Right renal cortex interstitium (tissue), 3 donors: ENCODE results near the gene CLDN6. TPM values are rescaled to one million over a fixed set of nuclear protein-coding genes. Genes with fewer than 3 reads are reported as not detected.
"Not testable (repeated sequence)": the region's sequence is repeated elsewhere in the genome, so short reads cannot be mapped to it uniquely, and the experiment has no call there.

Experiments
- DNase-seq, 3 donors: peaks; one replicate each; pipeline ENCODE4 v3.0.0-alpha.2; 2013; ENCODE audit warnings: low read depth in 3 of 3, low spot score in 2 of 3
- polyA plus RNA-seq, 3 donors: library from polyadenylated mRNA; unstranded; fragments of 120-200 nt; gene quantifications; one replicate each; pipeline ENCODE4 v1.2.1, GENCODE V29; 2013; ENCODE audit not compliant: insufficient read length in 3 of 3

The CLDN6 gene
- 10 to 100 TPM; 25.8 to 38.1 (median 31.0) TPM for polyA plus RNA-seq

DNA sequence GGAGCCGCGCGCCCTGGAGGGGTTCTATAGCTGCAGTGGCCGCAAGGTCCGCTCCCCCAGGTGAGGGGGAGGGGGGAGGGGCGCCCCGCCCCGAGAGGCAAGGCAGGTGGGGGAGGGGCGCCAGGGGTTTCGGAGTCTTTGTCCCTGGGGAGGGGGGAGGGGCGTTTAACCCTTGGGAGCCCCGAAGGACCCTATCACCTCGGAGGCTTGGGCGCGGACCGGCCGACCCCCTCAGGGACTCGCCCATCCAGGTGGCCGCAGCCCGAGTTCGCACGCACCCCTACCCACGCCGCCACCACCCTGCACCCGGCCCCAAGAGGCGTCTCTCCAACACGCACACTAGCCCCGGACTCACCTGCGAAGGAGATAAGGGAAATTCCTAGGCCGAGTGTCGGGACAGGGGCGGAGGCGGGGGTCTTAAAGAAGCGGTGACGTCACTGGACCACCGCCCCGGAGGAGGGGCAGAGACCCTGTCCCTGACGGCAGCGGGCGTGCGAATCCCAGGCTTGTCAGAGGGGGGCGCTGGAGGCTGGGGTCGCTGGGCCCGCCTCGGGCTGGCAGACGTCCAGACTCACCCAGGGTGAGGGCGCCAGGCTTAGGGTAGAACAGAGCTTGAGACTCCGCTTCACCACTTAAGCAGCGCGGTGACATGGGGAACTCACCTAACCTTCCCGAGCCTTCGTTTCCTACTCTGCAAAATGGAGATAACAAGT lies at the start of gene CLDN6:
Gene CLDN6, minus strand, starts transcription at position 390 of the 713 bp plus-strand sequence. CDS start 2,162 bp downstream, outside the sequence.
- no peak for DNase-seq

DNA sequence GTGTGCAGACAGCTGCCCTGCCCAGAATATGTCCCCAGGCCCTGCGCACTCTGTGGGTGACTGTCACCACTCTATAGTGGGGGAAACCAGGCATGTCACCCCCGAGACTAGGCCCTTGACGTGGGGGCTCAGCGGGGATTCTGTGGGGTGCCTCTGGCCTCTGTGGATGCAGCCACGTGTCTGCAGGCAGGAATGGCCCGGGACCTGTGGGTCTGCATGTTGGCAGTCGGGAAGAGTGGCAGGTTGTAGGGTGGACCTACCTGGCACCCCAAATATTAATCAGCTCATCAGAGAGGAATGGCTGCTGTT lies 48.4 kb upstream of the CLDN6 start:
- no peak for DNase-seq

DNA sequence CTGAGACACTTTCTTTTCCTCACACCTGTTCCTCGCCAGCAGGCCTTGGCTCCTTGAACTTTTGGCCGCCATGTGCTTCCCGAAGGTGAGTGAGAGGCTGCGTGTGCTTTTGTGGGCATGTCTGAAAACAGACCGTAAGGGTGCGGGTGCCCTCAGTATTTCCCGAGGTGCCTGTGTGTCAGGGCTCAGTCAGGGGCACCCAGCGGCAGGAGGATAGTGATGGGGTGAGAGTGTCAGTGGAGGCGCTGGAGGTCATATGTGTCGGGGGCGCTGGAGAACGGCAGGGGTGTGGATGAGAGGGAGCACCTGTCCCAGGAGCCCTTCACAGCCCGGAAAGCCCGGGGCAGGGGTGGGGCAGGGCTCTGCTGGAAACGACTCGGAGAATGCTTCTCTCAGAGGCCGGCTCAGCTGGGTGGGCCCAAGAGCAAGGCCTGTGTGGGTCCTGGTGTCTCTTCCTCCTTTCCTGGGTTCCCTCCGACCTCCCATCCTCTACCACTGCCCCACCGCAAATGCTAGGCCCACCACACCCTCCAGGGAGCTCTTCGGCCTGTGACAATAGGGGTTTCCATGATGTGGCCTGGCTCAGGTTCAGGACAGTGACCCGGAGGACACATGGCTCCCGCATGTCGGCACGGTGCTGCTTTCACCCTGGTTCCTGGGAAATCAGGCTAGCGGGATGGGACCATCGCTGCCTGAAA lies 47.9 kb upstream of the CLDN6 start:
- no peak for DNase-seq

GRCh38 chr16:3065069-3065741 lies 47.2 kb upstream of the CLDN6 start, which contains the start of gene IL32:
Gene IL32 (plus strand): TSS chr16:3065640. CDS start chr16:3065812, 172 bp downstream.
- DNase-seq, result no peak

GRCh38 chr16:3063625-3064386 lies 45.8 kb upstream of the CLDN6 start:
- no peak for DNase-seq

GRCh38 chr16:3062553-3062952 lies 44.6 kb upstream of the CLDN6 start:
- DNase-seq, result no peak

DNA sequence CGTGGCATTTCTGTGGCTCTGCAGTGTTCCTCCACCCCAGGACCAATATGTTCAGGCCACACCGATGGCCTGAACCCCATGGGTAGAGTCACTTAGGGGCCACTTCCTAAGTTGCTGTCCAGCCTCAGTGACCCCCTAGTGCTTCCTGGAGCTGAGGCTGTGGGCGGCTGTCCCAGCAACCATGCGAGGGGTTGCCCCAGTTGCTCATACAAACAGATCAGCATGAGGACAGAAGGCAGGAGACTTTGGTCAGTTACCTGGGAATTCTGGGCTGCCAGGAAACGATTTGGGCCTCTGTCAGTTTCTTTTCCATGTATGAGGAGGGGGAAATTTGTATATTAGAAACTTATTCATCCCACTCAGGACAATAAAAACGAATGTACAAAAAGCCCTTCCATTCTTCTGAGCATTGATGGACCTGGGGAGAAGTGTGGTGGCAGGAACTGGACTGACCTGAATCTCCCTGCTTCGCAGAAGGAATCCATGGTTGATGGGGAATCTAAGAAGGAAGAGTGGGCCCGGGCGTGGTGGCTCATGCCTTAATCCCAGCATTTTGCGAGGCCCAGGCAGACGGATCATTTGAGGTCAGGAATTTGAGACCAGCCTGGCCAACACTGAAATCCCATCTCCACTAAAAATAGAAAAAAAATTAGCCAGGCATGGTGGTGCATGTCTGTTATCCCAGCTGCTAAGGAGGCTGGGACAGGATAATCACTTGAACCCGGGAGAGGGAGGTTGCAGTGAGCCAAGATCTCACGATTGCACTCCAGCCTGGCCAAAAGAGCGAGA lies 42.5 kb upstream of the CLDN6 start:
- no peak for DNase-seq

DNA sequence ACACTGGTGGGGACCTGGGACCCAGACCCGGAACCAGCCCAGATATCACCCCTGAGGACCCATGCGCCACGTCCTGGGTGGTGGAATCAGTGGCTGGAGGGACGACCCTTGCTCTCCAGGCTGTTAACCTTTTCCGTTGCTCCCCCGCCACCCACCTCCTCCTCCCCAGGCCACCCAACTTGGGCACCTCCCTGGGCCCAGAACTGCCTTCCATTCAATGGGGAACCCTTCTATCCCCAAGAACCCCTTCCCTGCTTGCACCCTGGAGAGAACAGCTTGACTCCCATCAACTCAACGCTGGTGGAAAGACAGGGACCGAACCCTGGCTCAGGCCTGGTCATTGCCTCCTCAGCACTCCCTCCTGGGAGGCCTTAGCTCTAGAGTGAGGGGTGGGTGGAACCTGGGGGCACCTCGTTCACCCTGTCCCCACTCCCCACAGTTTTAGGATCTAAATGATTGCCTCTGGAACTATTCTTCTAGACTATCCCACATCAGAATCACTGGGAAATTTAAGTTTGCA lies 41.8 kb upstream of the CLDN6 start:
- no peak for DNase-seq

DNA sequence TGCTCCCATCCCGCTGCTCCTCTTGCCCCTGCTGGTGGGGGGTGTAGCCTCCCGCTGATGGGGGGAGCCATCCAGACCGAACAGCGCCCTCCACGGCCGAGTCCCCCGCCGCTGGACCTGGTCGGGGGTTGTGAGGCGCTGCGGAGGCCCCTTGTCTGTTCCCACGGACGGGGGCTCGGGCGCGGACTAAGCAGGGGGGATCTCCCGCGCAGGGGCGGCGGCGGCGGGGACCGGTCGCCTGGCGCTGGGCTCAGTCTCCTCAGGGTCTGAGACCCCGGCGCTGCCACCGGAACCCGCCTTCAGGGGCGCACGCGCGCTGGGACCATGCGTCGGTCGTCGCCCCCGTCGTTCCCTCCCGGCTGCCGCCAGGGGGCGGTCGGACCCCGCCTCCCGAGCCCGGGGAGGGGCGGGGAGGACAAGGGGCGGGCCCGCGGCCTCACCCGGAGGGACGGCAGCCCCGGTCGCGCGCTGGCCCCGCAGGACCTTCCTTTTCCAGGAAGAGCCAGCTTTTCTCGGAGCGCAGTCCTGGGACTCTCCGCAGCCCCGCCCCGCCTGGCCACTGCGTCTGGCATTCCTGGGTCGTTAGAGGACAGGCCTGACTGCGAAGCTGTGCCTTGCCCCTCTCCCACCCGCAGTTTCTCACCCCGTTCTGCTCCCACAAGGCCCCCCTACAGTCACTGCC lies 41.2 kb upstream of the CLDN6 start:
- peak; percentile 61 to 79 (median 78) for DNase-seq

DNA sequence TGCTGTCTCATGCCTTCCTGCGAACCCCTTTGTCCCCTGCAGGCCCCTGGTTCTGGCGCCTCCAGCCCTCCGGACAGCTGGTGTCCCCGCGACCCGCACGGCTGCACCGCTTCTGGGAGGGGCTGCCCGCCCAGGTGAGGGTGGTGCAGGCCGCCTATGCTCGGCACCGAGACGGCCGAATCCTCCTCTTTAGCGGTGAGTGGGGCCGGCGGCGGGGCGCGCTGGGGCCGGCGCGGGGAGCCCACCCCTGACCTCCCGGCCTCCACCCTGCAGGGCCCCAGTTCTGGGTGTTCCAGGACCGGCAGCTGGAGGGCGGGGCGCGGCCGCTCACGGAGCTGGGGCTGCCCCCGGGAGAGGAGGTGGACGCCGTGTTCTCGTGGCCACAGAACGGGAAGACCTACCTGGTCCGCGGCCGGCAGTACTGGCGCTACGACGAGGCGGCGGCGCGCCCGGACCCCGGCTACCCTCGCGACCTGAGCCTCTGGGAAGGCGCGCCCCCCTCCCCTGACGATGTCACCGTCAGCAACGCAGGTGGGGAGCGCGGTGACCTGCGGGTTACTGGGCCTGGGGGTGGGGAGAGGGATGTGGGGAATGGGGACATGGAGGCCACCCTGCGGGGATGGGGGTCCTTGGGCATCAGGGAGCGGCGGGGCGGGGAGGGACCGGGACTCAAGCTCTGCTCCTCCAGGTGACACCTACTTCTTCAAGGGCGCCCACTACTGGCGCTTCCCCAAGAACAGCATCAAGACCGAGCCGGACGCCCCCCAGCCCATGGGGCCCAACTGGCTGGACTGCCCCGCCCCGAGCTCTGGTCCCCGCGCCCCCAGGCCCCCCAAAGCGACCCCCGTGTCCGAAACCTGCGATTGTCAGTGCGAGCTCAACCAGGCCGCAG lies 40.4 kb upstream of the CLDN6 start:
- DNase-seq, result peak in 1 of 3 donors; percentile 24

DNA sequence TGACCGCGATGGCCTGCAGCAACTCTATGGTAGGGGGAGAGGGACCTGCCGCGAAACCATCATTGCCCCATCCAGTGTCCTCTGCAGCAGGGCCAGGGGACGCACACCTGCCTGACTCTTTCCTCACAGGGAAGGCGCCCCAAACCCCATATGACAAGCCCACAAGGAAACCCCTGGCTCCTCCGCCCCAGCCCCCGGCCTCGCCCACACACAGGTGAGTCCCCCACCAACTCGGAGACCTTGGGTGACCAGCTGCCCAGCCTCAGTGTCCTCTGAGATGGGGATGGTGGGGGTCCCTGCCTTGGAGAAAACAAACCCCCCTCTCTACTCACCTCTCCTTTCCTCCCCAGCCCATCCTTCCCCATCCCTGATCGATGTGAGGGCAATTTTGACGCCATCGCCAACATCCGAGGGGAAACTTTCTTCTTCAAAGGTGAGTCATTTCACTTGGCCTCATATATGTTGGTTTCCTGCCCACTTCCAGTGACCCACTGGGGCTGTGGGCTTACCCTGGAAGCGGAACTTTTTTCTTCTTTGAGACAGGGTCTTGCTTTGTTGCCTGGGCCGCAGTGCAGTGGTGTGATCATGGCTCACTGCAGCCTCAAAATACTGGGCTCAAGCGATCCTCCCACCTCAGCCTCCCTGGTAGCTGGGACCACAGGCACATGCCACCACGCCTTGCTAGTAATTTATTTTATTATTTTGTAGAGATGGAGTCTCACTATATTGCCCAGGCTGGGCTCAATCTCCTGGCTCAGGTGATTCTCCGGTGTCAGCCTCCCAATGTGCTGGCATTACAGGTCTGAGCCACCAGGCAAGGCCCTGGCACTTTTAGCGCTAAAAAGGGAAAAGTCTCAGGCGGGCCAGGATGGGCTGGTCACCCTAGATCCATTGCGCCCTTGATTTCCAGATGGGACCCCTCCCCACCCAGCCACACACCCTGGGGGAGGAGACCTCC lies 39.5 kb upstream of the CLDN6 start:
- no peak for DNase-seq

DNA sequence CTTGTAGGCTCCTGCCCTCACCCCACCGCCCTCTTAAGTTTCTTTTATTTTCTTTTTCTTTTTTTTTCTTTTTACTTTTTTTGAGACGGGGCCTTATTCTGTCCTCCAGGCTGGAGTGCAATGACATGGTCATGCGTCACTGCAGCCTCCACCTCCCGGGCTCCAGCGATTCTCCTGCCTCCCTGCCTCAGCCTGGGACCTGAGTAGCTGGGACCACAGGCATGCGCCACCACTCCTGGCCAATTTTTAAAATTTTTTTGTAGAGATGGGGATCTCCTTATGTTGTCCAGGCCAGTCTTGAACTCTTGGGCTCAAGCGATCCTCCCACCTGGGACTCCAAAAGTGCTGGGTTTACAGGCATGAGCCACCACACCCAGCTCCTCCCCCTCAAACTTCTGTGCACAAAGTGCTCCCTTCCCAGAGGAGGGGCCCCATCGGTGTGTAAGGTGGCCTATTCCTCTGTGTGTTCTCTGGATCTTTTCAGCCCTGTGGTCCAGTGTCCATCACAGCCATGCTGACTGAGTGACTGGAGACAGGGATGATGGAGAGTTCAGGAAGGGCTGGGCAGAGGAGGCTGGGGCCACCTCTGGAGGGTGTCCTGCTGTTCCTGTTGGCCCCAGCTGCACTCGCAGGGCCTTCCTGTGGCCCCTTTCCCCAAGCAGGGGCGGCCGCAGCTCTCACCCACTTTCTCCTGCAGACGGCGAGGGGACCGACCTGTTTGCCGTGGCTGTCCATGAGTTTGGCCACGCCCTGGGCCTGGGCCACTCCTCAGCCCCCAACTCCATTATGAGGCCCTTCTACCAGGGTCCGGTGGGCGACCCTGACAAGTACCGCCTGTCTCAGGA lies 38.6 kb upstream of the CLDN6 start:
- DNase-seq, result no peak

DNA sequence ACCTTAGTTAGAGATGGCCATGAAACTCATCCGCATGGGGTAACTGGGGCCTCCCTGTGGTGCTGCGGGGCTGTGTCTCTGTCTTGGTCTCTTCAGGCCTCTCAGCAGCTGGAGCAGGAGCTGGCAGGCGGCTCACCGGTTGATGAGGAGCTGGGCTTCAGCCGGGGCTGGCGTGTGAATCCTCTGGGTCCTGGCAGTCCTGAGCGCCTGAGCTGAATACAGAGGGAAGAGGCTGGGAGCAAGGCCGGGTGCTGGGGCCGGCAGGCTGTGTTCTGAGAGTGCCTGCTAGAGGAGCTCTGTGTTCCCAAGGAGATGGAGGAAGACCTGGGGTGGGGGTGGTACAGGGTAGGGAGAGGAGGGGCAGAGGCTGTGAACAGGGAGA lies 37.7 kb upstream of the CLDN6 start:
- not testable (repeated sequence) for DNase-seq

DNA sequence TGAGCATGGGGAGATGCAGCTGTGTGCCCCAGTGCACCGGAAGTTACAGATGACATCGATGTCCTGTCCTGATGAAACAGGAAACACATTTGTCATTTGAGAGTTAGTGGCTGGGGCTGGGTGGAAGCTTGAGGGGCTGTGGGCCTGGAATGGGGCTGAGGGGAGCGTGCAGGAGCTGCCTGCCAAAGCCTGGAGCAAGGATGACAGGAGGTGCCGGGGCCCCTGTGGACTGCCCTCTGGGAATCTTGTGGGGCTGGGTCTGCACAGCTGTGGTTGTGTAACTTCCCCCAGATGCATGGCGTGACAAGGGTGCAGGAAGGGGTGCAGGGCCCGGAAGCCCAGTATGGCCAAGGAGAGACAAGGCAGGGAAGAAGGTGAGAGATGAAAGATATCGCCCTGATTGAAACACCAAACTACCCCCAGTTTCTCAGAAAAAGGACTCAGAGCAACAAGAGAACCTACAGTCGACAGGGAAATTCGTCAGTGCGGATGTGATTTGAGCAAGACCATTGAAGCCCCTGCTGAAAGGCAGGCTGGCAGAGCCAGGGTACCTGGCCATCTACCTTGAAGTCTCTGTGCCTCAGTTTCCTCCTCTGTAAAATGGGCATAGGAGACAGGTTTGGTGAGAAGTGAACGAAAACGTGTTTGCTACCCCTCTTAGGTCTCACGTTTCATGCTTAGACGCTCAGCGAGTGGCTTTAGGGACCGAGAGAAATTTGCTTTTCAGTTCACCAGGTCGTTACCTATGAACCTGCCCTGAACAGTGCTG lies 37.2 kb upstream of the CLDN6 start:
- DNase-seq, result no peak

GRCh38 chr16:3053330-3053710 lies 35.3 kb upstream of the CLDN6 start:
- DNase-seq, result not testable (repeated sequence)
